Suppressor macrophage treated with lipopolysaccharide for 4 hours (primary cell): ENCODE data around the gene TUB.
A peak's percentile ranks its signal among the peaks of the same experiment; 100 is the strongest.

Source experiments
- DNase-seq: peaks from one replicate; pipeline ENCODE4 v3.0.0-alpha.2; 2020

TUB gene

DNA sequence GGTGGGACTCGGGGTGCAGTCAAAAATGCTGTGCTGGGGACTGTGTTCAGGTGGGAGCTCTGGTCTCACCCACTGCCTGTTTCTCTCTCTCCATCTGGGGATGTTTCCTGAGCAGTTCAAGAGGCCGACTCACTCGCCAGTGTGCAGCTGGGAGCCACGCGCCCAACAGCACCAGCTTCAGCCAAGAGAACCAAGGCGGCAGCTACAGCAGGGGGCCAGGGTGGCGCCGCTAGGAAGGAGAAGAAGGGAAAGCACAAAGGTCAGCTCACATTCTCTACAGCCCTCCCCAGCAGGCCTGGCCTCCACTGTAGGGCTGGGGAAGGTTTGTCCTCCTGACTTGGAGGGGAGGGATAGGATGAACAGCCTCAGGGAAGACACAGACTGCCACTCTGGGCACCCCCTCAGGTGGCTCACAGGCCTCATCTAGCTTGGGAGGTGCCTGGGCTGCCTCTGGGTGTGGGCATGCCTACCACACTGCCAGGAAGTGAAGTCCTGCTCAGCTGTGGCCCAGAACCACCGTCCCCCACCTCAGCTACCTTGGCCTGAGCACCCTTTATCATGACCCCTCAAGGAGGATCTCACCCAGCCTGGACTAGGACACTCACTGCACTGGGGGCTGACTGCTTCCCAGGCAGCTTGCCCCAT, 13.0 kb downstream of the TUB start:
- no peak for DNase-seq

DNA sequence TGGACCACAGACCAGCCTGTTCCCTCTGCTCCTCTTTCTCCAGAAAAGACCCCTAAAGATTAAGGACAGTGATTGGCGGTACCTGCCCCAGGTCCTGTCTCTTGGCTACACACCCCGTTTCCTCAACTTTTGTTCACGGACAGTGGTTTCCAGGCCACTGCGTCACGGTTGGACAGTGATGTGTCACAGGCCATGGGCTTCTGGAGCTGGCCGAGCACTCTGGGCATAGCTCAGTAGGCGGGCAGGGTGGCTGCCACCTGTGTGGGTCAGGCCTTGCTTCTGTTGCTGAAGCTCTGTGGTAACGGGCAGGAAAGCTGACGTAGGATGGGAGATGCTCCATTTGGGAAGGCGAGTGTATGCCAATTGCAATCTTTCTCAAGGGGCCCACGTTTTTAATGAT, 13.6 kb downstream of the TUB start:
- DNase-seq: no peak

DNA sequence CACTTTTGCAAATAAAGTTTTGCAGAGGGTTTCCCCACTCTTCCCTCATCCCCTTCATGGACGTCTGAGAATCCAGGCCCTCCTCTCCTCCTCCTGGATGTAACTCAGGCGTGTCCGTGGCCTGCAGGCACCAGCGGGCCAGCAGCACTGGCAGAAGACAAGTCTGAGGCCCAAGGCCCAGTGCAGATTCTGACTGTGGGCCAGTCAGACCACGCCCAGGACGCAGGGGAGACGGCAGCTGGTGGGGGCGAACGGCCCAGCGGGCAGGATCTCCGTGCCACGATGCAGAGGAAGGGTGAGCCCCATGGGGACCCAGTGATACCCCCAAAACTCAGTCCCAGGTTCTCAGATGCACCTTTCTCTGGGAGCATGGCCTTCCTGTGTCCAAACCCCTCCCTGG, 14.4 kb downstream of the TUB start:
- no peak for DNase-seq

DNA sequence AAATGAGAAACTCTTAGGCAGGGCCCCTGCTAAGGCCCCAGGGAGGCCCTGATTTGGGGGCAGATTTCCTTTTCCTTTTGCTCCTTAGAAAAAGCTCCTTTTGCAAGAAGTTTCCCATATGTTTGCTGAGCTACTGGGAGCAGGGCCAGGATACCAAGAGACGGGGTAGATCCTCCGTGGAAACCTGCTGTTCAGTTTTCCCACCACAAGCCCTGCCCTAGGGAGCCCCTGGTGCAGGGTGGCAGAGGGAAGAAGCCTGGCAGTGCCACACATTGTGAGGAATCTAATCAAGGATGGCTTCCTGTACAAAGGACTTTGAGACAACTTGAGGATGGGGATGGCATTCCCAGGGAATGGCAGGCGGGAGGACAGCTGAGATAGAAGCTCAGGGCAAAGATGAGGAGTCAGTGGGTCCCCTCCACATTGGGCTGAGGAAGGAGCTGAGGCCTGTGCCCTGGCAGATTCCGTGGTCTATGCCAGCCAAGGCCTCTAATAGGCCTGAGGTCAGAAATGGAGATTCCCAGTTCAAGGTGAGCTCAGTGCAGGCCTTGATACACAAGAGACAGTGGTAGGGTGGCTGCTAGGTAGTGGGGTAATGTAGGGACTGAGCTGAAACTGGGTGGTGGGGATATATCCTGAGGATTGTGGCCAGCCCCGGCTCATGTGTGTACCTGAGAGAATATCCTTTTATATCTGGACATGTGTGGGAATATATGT, 15.0 kb downstream of the TUB start:
- no peak for DNase-seq

DNA sequence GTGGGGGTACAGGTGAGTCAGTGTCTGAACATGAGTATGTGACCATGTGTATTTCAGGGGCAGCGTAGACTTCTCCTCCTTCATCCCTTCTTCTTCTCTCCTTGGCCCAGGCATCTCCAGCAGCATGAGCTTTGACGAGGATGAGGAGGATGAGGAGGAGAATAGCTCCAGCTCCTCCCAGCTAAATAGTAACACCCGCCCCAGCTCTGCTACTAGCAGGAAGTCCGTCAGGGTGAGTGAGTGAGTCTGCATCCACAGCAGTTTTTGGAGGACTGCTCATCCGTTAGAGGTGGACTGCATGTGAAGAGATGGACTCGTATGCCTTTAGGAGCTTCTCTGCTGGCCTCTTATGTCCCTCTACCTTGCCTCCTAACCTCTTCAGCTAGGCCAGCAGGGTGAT, 15.6 kb downstream of the TUB start:
- no peak for DNase-seq

DNA sequence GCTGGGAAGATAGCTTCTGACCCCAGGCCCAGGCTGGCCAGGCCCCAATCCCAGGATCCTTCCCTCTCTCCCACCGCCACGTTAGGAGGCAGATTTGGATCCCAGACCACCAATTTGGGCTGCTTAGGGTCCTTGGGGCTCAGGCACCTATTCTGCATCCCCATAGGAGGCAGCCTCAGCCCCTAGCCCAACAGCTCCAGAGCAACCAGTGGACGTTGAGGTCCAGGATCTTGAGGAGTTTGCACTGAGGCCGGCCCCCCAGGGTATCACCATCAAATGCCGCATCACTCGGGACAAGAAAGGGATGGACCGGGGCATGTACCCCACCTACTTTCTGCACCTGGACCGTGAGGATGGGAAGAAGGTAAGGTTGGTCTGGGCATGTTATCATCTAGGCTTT, 16.1 kb downstream of the TUB start:
- DNase-seq: no peak

DNA sequence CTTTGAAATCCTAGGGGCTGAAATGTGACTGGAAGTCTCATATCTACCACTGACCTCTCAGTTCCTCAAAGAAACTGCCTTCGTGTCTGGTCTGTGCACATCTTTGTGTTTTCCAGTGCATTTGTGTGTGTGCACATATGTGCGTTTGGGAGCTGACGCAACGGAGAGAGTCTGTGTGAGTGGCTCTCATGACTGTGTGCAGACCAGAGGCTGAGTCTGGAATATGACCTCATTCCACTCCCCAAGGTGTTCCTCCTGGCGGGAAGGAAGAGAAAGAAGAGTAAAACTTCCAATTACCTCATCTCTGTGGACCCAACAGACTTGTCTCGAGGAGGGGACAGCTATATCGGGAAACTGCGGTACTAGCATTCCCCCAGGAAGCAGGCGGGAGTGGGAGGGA, 16.5 kb downstream of the TUB start:
- DNase-seq: no peak

DNA sequence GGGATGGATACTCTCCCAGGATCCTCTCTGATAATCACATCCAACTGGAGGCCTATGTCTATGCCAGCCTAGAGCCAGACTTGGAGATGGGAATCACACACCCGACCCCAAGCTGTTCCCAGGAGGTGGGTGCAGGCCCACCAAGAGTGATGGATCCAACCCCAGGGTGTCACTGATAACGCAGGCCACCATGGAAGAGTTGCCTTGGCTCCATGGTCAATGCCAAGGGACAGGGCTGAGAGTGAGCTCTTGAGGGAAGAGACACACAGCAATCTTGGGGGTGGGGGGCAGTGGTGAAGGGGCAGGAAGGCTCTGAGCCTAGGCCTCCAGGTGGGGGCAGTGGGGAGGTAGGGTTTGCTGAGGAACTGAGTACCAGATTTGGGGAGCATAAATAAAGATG, 16.9 kb downstream of the TUB start:
- DNase-seq: no peak

DNA sequence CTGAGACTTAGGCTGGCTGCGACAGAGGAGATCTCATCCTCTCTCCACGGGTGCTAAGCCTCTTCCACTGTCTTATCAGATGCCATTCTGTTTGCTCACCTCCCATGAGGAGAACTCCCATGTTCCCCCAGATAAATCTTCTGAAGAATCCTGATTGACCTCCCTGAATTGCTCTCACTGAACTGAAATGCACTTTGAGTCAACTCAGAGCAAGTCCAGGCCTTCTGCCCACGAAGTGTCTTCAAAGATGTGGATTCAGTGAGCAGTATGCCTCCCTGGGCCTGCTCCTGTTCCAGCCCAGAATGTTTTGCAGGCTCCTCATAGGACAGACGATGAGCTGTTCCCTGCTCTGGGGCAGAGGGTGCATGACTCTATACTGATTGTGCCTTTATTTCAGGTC, 17.4 kb downstream of the TUB start:
- no peak for DNase-seq

DNA sequence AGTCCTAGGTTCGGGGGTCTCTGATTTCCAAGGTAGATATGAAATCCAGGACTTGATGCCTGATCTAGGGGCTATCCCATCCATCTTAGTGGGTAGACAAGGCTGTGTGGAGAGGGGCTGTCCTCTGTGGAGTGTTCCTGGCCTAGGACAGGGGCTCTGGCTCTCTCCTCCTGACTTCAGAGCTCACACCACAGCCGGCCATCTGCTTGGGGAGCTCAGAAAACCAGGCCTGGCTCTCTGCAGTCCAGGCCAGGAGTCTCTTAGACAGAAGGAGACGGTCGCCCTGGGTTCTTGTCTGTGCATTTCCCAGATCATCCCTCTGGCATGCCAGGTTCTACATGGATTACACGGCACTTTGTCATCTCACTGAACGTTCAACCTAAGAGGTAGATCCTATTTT, 17.9 kb downstream of the TUB start:
- no peak for DNase-seq

DNA sequence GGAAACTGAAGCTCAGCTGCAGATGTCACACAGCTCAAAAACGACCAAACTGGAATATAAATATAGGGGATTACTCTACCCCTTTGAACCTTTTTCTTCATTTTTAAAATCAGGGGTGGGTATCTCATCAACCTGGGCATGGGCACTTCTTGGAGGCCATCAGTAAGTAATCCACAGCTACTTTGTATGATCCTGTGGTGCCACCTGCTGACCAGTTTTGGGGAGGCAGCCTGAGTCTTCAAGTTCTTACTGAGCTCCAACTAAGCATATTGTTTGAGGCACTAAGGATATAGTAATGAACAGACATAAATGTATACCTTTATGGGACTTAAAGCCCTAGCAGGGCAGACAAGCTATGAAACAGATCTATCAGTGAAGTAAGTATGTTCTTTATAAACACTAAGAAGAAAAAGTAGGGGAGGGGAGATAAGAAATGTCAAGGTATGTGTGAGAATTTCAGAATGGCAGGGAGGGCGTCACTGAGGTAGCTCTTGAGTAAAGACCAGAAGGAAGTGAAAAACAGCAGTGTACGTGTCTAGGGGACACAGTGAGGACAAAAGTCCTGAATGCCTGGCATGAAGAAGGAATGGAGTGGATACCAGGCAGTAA, 18.4 kb downstream of the TUB start:
- peak; percentile 80 for DNase-seq

DNA sequence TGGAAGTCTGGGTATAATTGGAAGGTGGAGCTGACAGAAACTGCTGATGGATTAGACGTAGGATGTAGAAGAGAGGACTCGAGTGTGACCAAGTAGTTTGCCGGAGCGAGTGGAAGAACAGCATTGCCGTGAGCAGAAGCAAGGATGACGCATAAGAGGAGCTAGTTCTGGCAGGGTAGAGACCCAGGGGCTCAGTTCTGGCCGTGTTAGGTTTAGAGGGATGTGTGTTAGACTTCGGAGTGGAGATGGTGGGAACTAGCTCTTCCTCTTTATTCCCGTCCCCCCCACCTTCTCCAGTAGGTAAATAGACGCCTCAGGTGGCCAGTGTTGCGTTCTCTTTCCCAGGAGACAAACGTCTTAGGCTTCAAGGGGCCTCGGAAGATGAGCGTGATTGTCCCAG, 19.1 kb downstream of the TUB start:
- no peak for DNase-seq

DNA sequence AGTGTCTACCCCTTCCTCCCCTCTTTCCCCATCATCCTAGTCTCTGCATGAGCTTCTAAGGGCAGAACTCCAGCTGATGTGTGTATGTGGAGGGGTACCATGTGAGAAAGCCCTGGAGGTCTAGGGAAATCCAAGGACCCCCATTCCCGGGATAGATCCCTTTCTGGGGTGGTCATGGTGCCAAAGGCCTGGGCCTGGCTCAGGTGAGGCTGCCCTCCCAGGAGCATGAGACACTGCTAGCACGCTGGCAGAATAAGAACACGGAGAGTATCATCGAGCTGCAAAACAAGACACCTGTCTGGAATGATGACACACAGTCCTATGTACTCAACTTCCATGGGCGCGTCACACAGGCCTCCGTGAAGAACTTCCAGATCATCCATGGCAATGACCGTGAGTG, 19.6 kb downstream of the TUB start:
- no peak for DNase-seq

DNA sequence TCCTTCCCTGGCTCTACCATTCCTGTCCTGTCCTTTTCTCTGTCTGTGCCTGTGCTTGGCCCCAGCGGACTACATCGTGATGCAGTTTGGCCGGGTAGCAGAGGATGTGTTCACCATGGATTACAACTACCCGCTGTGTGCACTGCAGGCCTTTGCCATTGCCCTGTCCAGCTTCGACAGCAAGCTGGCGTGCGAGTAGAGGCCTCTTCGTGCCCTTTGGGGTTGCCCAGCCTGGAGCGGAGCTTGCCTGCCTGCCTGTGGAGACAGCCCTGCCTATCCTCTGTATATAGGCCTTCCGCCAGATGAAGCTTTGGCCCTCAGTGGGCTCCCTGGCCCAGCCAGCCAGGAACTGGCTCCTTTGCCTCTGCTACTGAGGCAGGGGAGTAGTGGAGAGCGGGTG, 20.4 kb downstream of the TUB start:
- DNase-seq: no peak

DNA sequence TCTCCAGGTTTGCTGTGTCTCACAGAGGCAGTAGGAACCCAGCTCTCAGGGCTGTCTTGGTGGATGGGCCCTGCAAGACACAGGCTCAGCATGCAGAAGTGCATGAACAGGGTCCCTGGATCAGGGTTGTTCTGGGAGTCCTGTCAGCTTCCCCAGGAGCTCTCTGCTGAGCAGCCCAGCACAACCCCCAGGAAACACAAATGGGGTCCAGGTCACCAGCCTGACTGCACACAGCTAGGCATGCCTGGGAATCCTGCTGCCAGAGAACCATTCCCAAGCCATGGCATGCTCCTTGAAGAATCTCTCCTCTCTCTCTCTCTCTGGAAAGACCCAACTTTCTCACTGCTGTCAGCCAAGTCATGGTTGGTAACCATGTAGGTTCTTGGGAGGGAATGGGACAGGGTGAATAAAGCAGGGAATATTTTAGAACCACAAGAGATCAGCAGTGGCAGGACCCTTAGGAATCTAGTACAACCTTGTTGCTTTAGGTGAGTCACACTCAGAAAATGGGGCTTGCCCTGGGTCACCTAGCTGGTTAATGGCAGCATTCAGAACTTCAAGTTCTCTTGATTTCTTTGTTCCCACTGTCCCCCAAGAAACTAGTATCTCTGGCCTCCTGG, 21.4 kb downstream of the TUB start:
- no peak for DNase-seq

DNA sequence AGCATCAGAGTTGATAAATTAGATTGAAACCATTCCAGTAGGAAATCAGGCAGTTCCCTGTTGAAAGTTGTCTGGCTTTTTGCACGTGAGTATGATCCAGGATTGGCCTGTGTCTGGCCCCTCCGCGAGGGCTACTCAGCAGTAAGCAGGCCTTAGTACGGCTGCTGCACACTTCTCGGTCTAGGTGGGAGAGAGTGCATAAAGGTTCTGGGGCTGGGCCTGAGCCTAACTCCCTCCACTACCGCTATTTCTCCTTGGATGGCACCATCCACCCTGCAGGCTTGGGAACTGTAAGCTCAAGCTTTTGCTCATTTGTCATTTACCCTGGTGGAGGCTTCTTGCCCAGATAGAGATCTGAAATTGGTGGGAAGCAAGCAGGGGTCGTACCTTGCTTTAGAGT, 22.0 kb downstream of the TUB start:
- no peak for DNase-seq

DNA sequence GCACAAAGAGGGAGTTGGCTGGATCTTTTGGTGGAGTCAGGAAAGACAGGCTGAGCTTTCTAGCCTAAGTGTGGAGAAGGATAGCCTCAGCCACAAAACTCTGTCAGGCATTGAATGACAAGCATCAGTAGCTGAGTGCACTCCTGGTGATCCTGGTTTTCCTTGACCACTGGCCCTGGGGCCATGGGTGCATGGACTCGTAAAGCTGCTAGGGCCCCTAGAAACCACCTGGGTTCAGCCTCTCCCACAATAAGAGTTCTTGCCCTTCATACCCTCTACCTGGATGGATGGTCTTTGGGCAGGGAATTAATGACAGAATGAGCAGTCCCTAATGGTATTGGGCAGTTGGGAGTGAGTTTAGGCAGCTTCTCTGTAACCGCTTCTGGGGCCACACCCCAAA, 22.9 kb downstream of the TUB start:
- DNase-seq: no peak

DNA sequence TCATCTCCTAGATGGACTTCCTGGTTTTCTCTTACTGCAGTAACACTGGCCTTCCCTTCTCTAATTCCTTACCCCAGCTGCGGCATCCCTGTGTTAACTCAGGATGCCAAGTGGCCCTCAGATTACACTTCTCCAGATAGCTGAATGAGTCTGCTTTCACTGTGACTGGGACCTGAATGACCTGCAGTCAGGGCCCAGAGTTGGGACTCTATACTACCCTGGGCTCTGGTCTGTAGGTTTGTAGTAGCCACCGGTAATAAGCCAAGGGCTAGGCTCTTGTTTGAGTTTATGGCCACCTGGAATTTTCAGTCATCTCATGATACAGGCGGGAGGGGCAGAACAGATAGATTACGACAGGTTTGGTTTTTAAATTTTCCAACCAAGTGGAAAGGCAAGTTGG, 24.1 kb downstream of the TUB start:
- no peak for DNase-seq

DNA sequence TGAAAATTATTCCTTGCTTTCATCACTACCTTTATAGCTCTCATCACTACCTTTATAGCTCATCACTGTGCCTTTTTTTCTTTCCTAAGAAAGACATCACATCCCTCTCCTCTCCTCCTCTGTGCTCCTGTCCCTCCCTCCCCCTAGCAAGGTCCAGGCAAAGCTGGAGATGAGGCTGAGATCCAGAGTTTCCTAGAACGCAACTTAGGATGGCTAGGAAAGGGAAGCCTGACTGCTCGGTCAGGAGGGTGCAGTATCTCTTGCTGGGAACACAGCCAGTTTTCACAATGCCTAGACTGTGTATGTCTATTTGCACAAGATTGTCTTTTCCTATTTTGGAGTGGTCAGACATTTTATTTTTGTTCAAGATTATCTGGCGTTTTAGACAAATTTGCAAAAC, 24.7 kb downstream of the TUB start:
- DNase-seq: no peak

DNA sequence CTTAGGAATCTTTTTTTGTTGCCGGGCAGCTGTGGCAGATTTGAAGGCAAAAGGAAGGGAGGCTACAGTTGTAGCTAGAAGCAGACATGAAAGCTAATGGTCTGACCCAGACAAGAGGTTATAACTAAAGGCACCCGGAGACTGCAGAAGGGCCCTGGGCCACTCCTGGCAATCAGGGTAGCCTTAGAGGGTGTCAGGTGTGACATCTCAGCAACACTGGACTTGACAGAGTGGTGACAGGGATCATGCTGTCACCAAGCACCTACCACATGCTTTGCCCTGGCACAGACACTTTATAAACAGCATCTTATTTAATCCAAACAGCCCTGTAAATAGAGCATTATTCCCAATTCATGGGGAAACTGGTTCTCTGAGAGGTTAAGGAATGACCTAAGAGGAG, 25.7 kb downstream of the TUB start:
- DNase-seq: no peak

DNA sequence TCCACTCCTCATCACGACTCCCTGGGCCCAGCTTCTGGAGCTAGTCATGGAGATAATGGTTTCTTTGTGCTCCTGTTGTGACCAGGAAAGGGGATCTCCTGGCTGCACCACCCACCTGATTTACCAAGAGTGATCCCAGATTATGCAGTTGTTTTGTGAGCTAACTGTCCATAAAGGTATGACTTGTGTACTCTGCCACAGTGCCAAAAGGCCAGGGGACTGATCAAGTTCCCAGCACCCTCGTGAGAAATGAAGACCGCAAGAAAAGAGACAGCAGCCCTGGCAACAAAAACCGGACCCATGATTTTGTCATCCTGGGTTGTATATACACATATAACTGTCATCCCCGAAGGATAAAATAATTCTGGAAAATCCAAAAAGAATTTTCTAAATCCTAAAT, 26.6 kb downstream of the TUB start:
- DNase-seq: no peak

DNA sequence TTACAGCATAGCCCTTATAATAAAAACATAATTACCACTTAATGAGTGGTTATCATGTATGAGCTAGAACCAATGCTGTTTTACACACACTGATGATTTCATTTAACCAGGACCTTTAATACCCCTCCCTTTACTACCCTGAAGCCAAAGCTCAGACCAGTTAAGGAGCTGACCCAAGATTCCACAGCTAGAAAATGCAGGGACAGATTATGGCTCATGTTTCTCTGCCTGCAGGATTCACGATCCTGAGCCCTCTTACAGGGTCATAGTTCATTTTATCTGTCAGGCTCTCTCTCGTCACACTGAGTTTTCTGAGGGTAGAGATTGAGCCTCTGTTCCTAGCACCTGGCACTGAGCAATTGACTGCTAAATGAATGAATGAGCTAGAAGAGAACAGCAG, 27.4 kb downstream of the TUB start:
- DNase-seq: no peak

DNA sequence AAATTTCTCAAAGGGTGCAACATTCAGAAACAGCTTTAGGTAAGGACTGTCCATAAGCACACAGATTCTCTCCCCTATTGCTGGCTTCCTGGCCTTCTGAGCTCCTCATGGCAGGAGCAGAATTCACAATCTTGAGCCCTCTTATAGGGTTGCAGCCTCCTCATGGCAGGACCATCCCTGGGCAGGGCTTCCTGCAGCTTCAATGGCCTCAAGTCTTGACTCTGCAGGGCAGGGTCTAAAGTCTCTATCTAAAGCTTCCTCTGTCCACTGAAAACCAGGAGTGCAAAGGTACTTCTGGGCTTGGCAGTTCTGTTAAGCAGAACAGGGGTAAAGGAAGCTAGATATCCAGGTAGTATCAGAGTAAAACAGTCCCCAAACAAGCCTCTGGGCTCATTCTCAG, 28.7 kb downstream of the TUB start:
- DNase-seq: no peak

DNA sequence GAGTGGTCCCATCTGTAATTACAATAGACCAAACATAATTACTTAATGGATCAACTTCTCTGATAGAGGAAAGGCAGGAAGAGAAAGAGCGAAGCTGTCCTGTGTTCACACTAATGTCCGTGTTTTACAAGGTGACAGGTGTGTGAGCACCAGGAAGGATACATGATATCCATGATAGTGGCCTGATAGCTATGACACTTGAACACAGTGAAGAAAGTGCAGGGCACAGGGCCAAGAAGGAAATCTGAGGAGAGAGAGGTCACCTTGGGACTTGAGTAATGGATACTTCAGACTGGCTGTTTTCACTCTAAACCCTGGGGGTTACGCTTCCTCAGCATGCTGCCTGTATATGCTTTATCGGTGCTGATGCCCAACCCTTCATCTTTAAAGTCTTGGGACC, 29.4 kb downstream of the TUB start:
- DNase-seq: no peak
